GM12875 (cell line): Measurements from ENCODE around the gene PCDH17.

ENCODE experiments used
- H3K4me3 ChIP-seq: one replicate; pipeline ENCODE4 v1.5.1; 2011; ENCODE audit warnings: low read depth, low read length, control low read depth
- TF ChIP-seq, protein P1 (sequence below): IDR thresholded peaks from 2 replicates; pipeline ENCODE4 v1.5.1; 2011; ENCODE audit warnings: low read depth, mild to moderate bottlenecking, control low read depth, inconsistent platforms, low read length, moderate library complexity, borderline replicate concordance; ENCODE audit not compliant: insufficient read depth

Gene PCDH17, protein sequence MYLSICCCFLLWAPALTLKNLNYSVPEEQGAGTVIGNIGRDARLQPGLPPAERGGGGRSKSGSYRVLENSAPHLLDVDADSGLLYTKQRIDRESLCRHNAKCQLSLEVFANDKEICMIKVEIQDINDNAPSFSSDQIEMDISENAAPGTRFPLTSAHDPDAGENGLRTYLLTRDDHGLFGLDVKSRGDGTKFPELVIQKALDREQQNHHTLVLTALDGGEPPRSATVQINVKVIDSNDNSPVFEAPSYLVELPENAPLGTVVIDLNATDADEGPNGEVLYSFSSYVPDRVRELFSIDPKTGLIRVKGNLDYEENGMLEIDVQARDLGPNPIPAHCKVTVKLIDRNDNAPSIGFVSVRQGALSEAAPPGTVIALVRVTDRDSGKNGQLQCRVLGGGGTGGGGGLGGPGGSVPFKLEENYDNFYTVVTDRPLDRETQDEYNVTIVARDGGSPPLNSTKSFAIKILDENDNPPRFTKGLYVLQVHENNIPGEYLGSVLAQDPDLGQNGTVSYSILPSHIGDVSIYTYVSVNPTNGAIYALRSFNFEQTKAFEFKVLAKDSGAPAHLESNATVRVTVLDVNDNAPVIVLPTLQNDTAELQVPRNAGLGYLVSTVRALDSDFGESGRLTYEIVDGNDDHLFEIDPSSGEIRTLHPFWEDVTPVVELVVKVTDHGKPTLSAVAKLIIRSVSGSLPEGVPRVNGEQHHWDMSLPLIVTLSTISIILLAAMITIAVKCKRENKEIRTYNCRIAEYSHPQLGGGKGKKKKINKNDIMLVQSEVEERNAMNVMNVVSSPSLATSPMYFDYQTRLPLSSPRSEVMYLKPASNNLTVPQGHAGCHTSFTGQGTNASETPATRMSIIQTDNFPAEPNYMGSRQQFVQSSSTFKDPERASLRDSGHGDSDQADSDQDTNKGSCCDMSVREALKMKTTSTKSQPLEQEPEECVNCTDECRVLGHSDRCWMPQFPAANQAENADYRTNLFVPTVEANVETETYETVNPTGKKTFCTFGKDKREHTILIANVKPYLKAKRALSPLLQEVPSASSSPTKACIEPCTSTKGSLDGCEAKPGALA (N-terminal part only)

DNA sequence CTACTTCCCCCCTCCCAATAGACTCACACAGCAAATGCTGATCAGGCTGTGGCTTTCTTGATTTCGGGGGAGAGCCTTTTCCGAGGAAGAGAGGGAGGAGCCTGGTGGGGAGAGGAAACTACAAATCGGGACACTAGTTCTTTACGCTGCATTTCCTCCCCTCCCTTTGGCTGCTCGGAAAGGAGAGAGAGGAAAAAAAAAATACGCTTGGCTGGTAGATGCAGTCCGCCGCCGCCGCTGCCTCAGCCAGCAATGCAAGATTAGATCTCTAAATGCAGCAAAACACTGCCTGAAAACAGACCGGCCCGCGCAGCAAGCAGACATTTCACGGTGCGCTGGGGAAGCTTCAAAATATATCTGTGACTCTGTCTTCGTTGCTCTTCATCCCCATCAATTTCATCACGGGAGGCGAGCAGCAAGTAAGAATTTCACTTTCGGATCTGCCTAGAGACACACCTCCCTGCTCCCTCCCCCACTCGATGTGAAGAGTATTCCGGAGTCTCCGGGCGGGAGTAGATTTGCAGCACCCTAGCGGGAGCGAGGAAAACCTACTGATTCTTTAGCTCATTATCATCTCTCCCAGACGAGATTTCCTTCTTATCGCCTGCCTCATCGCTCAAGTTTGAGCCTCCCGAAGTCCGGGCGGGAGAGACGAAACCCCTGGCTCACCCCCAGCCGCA is at the start of gene PCDH17:
Gene PCDH17, plus strand, starts transcription at position 149 of the 680 bp plus-strand sequence. CDS start 803 bp downstream, outside the sequence.
- TF ChIP-seq, protein P1, sequence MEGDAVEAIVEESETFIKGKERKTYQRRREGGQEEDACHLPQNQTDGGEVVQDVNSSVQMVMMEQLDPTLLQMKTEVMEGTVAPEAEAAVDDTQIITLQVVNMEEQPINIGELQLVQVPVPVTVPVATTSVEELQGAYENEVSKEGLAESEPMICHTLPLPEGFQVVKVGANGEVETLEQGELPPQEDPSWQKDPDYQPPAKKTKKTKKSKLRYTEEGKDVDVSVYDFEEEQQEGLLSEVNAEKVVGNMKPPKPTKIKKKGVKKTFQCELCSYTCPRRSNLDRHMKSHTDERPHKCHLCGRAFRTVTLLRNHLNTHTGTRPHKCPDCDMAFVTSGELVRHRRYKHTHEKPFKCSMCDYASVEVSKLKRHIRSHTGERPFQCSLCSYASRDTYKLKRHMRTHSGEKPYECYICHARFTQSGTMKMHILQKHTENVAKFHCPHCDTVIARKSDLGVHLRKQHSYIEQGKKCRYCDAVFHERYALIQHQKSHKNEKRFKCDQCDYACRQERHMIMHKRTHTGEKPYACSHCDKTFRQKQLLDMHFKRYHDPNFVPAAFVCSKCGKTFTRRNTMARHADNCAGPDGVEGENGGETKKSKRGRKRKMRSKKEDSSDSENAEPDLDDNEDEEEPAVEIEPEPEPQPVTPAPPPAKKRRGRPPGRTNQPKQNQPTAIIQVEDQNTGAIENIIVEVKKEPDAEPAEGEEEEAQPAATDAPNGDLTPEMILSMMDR: no peak

DNA sequence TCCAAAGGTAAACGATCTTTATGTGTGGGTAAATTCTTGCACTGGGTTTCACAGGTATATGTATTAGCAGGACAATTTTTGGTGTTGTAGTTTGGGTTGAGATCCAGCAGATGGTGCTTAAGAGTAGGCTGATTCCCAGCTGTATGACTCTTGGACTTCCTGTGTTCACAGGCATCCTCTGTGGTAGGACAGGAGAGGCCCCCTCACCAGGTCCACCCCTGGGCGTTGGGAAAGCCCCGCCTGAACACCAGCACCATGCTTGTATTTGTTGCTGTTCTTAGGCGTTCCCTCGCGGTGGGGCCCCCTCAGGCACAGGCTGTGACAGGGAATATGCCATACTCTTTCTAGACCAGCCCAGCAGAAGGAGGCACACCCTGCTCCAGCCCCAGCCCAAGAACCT is 49.5 kb upstream of the PCDH17 start:
- H3K4me3 ChIP-seq: no peak overlapping the region
- TF ChIP-seq, protein P1: no peak

More for the DNA sequence above, at the start of gene PCDH17:
- H3K4me3 ChIP-seq: no peak within 1 kb of the TSS

DNA sequence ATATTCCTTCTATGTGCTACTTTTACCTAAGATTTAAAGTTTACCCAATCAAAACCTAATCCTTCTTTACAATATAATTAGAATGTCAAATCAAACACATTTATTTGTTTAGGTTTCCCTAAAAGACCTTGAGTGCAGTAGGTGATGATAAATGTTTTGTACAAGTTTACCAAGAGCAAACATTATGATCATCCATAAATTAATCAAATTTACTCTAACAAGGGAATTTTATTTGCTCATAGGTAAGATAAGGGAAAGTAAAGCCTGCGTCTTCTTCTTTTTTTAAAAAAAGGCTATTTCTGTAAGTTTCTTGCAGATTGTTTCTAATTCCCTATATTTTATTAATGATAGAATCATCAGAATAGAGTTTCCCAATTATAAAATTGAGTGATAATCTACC is 48.0 kb upstream of the PCDH17 start:
- TF ChIP-seq, protein P1: no peak
- H3K4me3 ChIP-seq: no peak overlapping the region

DNA sequence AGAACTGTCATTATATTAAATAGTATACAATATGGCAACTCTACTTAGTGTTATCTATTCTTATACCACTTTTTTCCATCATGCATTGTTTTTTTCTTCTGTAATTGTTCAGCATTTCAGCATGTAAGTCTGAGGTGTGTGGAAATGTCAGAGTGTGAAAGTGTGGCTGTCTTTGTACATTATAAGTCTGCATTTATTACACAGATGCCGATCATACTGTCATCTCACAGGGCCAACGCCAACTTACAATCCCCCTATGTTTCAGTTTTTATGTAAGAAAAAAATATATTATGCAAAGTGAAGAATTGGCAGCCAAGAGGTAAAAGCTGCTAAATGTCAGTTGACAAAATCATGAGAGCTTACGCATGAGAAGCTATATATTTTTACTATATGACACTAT is 42.9 kb upstream of the PCDH17 start:
- TF ChIP-seq, protein P1: no peak
- H3K4me3 ChIP-seq: no peak overlapping the region

DNA sequence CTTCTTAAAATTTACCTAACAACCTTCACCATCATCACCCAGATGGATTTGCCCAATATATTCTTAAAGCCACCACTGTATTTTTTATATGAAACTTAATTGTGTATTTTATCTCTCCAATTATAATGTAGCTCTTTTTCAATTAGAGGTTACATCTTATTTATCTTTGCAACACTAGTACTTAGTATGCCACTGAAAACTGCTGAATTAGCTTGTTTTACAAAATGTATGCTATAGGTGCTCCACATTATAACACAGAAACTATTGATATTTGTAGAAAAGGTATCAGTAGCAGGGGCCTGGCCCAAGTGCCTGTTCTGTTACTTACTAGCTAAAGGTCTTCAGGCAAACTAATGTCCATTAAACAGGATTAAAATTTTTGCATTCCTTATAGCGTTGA is 35.8 kb upstream of the PCDH17 start:
- no peak overlapping the region for H3K4me3 ChIP-seq
- TF ChIP-seq, protein P1: no peak

DNA sequence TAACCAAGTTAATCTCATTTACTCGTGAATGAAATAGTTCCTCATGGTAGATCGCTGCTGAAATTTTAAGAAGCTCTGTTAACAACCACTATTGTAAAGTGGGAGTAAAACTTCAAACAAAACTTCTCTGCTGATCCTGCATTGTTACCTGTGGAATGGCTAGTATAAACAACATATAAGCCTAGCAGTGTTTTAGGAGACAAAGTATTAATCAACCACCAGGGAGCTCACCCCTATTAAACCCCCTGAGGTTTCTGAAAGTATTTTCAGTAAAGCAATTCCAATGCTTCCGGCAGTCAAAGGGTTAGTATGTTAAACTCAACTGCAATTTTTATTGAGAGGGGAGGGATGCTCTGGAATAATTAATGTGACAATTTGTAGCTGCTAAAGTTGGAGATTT is 30.0 kb upstream of the PCDH17 start:
- no peak overlapping the region for H3K4me3 ChIP-seq
- TF ChIP-seq, protein P1: no peak
